H1 (cell line): ENCODE results near the gene ENTR1.

Experiments
- CTCF ChIP-seq, 3 experiments: IDR thresholded peaks; 1 replicate in 2 of 3; 2 replicates in 1 of 3; pipeline versions ENCODE4 v1.5.1 to v1.6.1; 2011; ENCODE audit warnings: low read length in 3 of 3, mild to moderate bottlenecking in 3 of 3, inconsistent platforms in 2 of 3, low read depth in 1 of 3, moderate library complexity in 1 of 3; ENCODE audit not compliant: insufficient read depth in 1 of 3; ENCODE audit errors: control extremely low read depth in 1 of 3
- HDAC2 ChIP-seq, 2 experiments: fragments of 300-600 bp in 1 of 2; sonication (generic) in 1 of 2; IDR thresholded peaks; 2 replicates each; pipeline ENCODE4 v1.6.1; 2011 to 2012; ENCODE audit warnings: low read depth in 2 of 2, low read length in 2 of 2, mild to moderate bottlenecking in 2 of 2, moderate library complexity in 2 of 2, borderline replicate concordance in 1 of 2, inconsistent platforms in 1 of 2
- MAX ChIP-seq: IDR thresholded peaks from 2 replicates; pipeline ENCODE4 v1.6.1; 2012; ENCODE audit warnings: inconsistent platforms
- POLR2A ChIP-seq, 2 experiments: IDR thresholded peaks; 1 replicate in 1 of 2; 2 replicates in 1 of 2; pipeline ENCODE4 v1.6.1; 2011; ENCODE audit warnings: low read depth in 2 of 2, low read length in 2 of 2, mild to moderate bottlenecking in 2 of 2; ENCODE audit errors: control extremely low read depth in 1 of 2
- POLR2AphosphoS5 ChIP-seq: IDR thresholded peaks from 2 replicates; pipeline ENCODE4 v1.6.1; 2011; ENCODE audit warnings: low read depth, low read length
- RFX5 ChIP-seq: IDR thresholded peaks from 2 replicates; pipeline ENCODE4 v1.6.1; 2011; ENCODE audit warnings: low read depth, low read length, improper control_type of control experiment, borderline replicate concordance
- TAF1 ChIP-seq: IDR thresholded peaks from 2 replicates; pipeline ENCODE4 v1.6.1; 2011; ENCODE audit warnings: mild to moderate bottlenecking, low read depth, low read length
- TBP ChIP-seq: IDR thresholded peaks from 2 replicates; pipeline ENCODE4 v1.6.1; 2011; ENCODE audit warnings: low read depth, low read length, improper control_type of control experiment

GRCh38 chr9:136400038-136400834 lies 10.2 kb downstream of the ENTR1 start, which contains the start of gene SNAPC4:
- TF ChIP-seq MAX (peak; percentile 46), CTCF (IDR thresholded peaks at IDR 0.05; ENCODE audit: control extremely low read depth in 1 of 3, insufficient read depth in 1 of 3, low read depth in 1 of 3, low read length in 3 of 3) (peak in 2 of 3 experiments; percentile 86 to 92; a peak in 3 of 4 replicates), POLR2A (IDR thresholded peaks at IDR 0.05; ENCODE audit: control extremely low read depth in 1 of 2, low read depth in 2 of 2, low read length in 2 of 2) (peak in 1 of 2 experiments; percentile 86; a peak in 2 of 3 replicates), POLR2AphosphoS5 (peak; percentile 76), RFX5 (no peak), HDAC2 (IDR thresholded peaks at IDR 0.05; ENCODE audit: borderline replicate concordance in 1 of 2, low read depth in 2 of 2, low read length in 2 of 2) (no peak), TBP (peak; percentile 91), TAF1 (peak; percentile 96)
